GM21515 (cell line): ENCODE measurements around the gene TNNI2.
"Not testable (repeated sequence)": the region's sequence is repeated elsewhere in the genome, so short reads cannot be mapped to it uniquely, and the experiment has no call there.

Source experiments
- ATAC-seq: cut with Tn5 transposase; IDR thresholded peaks from one replicate; pipeline ENCODE4 v1.9.1; 2021; ENCODE audit not compliant: unreplicated experiment

TNNI2 gene

DNA sequence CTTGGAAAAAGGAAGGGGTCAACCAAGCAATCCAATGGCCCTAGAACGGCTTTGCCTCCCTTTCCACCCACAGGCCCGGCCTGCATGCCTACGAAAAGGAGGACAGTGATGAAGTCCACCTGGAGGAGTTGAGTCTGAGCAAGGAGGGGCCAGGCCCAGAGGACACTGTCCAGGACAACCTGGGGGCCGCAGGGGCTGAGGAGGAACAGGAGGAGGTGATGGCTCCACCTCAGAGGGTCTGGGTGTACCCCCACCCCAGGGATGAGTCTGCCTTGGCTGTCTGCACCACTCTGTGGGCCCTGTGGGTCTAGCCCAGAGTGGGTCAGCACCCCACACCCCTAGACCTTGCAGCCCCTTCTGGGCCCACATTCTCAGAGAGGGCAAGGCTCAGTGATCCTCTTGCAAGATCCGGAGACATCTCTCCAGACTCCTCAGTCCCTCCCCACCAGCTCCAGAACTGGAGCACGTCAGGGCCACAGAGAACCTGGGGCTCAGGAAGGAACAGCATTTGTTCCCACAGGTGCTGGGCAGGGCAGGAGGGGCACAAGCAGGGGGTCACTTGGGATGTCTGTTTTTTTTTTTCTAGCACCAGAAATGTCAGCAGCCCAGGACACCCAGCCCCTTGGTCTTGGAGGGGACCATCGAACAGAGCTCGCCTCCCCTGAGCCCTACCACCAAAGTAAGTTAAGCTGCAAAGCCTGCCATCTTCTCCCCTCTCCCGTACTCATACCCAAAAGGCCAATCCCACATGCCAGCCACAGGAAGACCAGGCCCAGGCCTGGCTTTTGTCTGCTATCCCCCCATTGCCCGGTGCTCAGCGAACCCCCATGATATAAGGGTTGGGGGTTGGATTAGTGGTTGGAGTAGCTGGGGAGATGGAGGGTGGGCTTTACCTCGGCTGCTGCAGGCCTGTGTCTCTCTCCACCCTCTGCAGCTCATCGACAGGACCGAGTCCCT lies 44.8 kb downstream of the TNNI2 start:
- ATAC-seq, result no peak

DNA sequence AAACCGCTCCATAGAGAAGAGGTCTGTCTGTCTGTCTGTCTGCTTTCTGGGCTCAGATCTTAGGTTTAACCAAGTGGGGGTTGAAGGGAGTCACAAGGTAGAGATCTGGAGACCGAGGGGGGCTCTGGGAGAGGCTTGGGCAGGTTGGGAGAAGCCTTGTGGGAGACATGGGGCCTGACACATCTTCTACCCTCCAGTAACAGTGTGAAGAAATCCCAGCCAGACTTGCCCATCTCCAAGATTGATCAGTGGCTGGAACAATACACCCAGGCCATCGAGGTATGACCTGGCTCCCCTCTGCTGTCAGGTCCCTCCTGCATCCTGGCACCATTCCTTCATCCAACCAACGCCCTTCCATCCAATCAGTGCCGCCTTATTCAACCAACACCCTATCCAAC lies 45.5 kb downstream of the TNNI2 start:
- ATAC-seq, result no peak

DNA sequence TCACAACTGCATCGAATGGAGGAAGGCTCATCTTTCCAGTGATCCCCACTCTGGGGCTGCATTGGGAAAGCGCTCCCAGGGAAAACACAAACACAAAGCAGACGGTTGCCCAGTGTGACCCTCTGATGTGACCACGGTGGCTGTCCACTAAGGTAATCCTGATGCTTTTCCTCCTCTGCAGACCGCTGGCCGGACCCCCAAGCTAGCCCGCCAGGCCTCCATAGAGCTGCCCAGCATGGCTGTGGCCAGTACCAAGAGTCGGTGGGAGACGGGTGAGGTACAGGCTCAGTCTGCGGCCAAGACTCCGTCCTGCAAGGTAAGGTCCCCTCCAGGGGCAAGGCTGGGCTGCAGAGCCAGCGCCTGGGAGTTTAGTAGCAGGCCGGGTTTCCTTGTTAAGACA lies 47.8 kb downstream of the TNNI2 start:
- not testable (repeated sequence) for ATAC-seq

DNA sequence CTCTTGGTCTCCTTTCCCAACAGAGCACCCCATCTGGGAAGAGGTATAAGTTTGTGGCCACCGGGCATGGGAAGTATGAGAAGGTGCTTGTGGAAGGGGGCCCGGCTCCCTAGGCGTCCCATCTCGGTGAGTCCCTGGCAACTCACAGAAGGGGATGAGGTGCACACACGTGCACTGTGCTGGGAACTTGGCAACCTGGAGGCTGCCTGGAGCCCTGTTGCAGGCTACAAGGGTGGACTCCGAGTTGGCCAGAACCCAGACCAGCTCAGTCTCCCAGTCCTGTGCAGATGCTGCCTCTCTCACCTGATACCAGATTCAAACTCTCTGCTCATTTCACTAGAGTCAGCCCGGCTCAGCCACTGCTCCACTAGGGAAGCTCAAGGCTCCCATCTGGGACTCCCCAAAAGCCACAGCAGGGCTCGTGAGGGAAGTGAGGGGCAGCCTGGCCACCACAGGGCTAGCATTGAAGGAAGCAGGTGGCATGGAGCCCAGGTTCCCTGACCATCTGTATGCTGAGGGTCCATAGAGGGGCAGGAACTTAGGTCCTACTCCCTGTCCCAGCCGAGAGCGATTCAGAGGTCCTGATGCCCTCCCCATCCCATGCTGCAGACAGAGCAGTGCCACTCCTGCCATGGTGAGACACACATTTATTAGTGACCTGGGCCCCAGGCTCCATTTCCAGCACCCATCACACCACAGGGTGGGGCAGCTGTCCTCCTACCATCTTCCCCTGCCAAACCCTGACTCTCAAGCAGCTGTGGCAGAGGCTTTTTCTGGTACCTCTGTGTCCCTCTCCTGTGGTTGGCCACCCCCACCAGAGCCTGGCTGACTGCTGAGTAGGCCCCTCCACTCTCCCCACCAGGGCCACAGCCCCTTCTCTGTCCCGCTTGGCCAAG lies 48.9 kb downstream of the TNNI2 start:
- no peak for ATAC-seq

DNA sequence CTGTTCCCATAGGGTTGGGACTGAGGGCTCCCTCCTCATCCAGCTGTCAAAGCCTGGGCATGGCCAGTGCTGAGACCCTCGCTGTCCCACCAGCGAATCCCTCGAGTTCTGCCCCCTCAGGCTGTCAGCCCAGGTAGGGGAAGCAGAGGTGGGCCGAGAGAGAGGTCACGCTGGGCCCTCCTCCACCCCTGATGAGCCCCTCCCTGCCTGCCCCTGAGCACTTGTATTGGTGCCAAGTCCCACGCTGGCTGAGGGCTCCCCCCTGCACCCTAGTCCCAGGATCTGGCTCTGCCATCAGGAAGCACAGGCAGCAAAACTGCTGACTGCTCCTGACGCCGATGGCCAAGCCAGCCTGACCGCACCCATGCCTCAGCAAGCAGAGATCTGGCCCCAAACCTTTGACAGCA lies 49.6 kb downstream of the TNNI2 start:
- no peak for ATAC-seq

DNA sequence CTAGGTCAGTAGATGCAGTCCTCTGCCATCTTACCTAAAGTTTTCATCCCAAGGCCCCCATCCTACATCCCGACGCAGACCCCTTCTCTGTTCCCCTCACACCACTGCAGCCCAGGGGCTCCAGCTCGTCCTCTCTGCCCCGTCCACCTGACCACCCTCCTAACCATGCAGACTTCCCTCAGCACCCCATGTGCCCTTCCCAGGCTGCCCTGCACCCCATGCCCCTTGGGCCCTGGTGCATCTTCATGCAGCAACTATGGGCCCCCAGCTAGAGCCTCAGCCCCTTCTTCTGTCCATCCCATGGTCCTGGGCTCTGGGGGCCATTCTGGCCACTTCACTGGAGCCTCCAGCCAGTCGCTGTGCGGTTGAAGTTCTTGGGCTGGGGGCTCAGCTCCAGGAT lies 50.0 kb downstream of the TNNI2 start:
- ATAC-seq, result no peak

DNA sequence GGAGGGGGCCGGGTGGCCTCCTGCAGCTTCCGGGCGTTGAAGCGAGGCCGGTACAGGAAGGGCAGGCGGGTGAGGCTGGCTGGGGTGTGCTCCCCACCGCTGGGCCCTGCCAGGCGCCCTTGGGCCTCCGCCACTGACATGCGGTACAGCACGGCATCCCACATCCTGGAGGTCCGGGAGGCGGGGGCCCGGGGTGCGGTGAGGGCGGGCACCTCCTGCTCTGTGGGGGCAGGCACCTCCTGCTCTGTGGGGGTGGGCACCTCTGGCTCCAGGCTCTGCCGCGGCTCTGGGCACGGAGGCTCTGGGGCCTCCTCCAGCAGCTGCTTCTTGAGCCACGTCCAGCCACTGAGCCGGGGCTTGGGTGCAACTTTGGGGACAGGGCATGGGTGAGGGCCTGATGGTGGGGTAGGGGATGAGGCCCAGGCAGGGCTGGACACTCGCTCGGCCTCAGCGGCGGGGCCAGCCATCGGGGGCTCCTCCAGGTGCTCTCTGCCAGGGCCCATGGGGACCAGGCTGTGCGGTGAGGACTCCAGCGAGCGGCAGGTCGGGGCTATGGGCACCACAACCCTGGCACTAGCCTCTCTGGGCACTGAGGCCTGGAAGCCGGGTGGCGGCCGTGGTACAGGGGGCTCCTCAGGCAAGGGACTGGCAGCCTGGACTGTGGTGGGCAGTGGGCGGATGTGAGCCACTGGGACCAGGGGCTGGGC lies 50.6 kb downstream of the TNNI2 start:
- ATAC-seq, result no peak

DNA sequence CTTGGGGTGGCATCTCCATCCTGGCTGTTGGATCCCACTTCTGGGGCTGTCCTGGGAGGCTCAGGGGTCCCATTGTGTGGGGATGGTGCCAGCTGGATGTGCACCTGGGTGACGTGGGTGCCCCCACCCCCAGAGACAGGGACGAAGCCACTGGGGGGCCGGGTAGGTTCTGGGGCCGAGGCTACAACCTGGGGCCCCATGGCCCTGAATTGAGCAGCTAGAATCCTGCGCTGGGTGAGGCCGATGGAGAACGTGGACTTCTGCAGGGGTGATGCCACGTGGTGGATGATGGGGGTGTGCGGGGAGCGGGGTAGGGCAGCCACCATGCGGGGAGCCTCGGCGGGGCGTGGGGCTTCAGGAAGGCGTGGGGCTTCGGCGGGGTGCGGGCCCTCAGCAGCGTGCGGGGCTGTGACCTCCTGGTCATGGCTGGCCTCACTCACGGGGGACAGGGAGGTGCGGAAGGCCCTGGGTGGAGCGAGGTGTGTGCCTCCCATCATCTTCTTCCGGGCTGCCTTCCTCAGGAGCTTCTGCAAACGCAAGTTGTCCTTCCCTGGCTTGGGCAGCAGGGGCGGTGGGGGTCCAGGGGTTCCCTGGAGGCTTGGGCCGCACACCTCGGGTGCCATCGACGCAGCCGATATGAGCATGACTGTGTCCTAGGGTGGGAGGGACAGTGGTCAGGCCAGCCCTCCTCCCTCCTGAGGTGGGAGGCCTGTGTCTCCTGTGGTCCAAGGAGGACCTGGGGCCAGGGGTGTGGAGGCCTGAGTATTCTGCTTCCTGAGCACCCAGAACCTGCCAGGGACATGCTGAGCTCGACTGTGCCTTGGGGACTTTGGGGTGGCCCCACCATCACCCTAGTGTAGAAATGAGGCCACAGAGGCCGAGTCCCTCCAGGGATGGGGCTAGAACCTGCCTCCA lies 51.4 kb downstream of the TNNI2 start:
- ATAC-seq, result no peak
